ENCODE data around the gene ASNS.
"Not testable (repeated sequence)": the region's sequence is repeated elsewhere in the genome, so short reads cannot be mapped to it uniquely, and the experiment has no call there.

ASNS gene, protein sequence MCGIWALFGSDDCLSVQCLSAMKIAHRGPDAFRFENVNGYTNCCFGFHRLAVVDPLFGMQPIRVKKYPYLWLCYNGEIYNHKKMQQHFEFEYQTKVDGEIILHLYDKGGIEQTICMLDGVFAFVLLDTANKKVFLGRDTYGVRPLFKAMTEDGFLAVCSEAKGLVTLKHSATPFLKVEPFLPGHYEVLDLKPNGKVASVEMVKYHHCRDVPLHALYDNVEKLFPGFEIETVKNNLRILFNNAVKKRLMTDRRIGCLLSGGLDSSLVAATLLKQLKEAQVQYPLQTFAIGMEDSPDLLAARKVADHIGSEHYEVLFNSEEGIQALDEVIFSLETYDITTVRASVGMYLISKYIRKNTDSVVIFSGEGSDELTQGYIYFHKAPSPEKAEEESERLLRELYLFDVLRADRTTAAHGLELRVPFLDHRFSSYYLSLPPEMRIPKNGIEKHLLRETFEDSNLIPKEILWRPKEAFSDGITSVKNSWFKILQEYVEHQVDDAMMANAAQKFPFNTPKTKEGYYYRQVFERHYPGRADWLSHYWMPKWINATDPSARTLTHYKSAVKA

GRCh38 chr7:97872025-97872669 is at the start of gene ASNS:
TSS of gene ASNS (minus strand) at chr7:97872408. CDS start at chr7:97869156, 3,252 bp downstream.
- peak; percentile 76 for DNase-seq

DNA sequence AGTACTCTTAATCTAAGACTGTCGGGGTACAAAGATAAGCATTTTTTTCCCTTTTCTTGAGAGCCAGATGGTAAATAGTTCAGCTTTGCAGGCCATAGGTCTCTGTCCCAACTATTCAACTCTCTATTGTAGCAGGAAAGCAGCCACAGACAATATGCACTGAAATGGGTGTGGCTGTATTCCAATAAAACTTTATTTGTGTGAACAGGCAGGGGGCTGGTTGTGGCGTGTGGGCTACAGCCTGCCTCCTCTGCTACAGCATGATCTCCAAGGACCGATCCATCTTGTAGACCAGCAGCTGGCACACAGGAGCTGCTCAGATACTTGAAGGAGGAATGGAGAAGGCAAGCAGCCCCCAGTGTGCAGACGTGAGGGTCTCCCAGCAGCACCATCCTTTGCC is 49.0 kb upstream of the ASNS start:
- DNase-seq, result not testable (repeated sequence)

GRCh38 chr7:97915267-97915666 is 43.1 kb upstream of the ASNS start:
- not testable (repeated sequence) for DNase-seq

DNA sequence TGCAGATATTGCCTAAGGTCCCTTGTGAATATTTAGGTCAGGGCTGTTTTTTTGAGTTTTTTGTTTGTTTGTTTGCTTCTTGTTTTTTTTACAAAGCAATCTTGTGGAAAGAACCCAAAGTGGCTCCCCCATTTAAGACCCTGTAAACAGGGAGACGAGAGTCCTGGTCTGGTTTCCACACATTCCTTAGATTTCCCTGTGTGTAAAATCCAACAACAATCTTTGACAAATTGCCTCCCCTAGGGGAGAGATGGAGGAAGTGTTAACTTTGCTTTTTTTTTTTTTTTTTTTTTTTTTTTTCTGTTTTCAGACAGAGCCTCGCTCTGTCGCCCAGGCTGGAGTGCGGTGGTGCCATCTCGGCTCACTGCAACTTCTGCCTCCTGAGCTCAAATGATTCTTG is 40.1 kb upstream of the ASNS start:
- not testable (repeated sequence) for DNase-seq

DNA sequence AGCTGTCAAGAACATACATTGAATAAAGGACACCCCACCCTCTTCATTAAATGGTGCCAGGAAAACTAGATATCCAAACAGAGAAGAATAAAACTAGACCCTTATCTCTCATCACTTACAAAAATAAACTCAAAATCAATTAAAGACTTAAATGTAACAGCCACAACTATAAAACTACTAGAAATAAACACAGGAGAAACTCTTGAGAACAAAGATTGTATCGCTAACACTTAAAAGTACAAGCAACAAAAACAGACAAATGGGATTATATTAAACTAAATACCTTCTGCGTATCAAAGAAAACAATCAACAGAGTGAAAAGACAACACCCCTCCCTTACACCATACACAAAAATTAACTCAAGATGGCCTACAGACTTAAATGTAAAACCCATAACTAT is 24.7 kb upstream of the ASNS start:
- DNase-seq, result not testable (repeated sequence)

GRCh38 chr7:97891721-97892120 is 19.5 kb upstream of the ASNS start:
- not testable (repeated sequence) for DNase-seq

DNA sequence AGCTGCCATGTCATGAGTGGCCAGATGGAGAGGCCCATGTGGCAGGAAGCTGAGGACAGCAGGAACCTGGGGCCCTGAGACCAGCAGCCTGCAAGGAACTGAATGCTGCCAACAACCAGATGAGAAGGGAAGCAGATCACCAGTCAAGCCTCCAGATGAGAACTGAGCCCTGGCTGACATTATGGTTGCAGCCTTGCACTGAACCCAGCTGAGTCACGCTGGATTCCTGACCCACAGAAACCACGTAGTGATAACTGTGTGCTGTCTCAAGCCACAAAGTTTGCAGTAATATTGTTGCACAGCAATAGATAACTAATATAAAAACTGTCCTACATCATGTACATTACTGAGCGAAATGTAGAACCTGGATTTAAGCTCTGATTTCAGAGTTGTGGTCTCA is 7.3 kb upstream of the ASNS start:
- not testable (repeated sequence) for DNase-seq

DNA sequence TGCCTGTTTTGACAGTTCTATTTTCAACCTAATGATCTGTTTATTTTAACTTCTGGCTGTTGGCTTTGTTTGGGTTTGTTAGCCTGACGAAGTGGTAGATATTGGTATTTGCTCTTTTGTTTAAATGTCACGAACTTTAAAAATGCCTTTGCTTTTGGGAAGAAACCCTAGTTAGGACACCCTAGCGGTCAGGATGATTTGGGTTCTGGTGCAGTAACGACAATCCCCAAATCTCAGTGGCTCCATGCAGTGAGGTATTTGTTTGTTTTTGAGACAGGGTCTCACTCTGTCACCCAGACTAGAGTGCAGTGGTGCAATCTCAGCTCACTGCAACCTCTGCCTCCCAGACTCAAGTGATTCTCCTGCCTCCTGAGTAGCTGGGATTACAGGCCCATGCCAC is 2.7 kb upstream of the ASNS start:
- not testable (repeated sequence) for DNase-seq

DNA sequence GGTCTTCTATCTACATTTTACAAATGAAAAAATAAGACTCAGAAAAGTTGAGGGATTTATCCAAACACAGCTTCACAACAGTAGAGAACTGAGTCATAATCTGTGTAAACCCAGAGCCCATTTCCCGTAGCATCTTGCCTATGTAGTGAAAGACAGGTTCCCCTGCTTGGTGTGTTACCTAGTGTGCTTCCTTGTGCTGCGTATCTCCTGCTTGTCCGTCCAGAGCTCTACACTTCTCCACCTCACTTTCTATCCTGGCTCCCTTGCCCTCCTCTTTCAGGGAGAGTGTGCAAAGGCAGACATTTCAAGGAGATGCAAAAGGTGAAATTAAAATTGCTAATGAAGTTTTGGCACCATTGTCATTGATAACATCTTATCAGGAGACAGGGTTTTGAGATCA is 1.4 kb upstream of the ASNS start:
- no peak for DNase-seq

- no peak for DNase-seq
Observed at GRCh38 chr7:97871659-97872024, 566 bp downstream of the ASNS start.

- DNase-seq, result no peak
Observed at GRCh38 chr7:97868788-97869187, 3.4 kb downstream of the ASNS start.

DNA sequence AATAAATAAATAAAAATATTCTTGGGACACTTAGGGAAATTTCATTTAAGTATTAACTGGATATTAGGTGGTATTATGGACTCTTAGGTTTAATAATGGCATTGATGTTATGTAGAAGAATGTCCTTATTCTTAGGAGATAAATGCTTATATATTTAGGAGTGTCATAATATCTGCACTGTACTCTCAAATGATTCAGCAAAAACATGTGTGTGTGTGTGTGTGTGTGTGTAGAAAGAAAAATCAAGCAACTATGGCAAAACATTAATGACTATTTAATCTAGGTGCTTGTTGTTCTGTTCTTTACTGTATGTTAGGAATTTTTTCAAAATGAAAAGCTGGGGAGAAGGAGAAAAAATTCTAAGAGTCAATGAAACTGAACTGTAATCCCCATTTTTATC is 3.9 kb downstream of the ASNS start:
- no peak for DNase-seq

DNA sequence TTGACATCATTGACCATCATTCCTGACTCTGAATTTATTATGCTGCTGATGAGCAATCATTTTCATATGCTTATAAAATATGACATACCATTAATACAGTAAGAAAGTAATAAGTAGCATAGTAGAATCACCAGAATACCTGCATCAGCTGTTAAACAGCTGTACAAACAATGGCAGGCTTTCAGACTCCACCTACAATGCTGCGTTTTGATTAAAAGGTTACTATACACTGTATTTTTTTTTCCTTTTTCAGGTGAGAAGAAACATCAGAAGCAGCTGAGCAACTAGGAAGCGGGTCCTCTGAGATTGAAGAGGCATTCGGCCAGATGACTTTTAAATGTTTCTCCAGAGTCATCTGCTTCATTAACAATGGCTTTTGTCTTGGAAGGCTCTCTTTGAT is 7.1 kb downstream of the ASNS start:
- DNase-seq, result no peak

DNA sequence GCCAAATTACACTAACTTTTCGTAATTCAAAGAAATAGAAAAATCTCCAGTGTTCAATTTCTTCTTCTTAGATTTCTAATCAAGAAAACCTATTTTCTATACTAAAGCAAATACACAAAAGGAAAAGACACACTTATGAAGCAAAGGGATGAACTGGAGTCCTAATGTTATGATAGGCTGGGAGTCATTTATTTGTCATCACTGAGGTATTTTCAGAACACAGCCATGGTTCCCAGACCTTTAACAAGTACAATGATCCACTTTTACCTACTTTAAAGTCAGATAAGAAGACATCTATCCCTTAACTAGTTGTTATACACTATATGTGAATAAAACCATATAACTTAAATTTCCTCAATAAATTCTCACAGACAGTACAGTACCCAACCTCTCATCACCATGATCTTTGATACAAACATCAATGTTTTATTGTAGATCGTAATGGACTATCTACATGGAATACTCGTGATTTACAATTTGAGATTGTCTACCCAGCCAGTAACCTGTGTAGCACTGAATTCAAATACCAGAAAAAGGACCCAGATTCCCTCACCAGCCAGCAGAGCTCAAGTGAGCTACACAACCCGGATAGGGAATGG is 12.5 kb downstream of the ASNS start:
- DNase-seq, result no peak

- no peak for DNase-seq
Observed at GRCh38 chr7:97858221-97858620, 14.0 kb downstream of the ASNS start.

GRCh38 chr7:97857544-97857943 is 14.7 kb downstream of the ASNS start:
- no peak for DNase-seq

- DNase-seq, result no peak
Observed at GRCh38 chr7:97851683-97852082, 20.5 kb downstream of the ASNS start.

DNA sequence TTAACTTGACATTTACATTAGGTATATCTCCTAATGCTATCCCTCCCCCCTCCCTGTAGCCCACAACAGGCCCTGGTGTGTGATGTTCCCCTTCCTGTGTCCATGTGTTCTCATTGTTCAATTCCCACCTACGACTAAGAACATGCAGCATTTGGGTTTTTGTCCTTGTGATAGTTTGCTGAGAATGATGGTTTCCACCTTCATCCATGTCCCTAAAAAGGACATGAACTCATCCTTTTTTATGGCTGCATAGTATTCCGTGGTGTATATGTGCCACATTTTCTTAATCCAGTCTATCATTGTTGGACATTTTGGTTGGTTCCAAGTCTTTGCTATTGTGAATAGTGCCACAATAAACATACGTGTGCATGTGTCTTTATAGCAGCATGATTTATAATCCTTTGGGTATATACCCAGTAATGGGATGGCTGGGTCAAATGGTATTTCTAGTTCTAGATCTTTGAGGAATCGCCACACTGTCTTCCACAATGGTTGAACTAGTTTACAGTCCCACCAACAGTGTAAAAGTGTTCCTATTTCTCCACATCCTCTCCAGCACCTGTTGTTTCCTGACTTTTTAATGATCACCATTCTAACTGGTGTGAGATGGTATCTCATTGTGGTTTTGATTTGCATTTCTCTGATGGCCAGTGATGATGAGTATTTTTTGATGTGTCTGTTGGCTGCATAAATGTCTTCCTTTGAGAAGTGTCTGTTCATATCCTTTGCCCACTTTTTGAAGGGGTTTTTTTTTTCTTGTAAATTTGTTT is 21.8 kb downstream of the ASNS start:
- DNase-seq, result not testable (repeated sequence)

DNA sequence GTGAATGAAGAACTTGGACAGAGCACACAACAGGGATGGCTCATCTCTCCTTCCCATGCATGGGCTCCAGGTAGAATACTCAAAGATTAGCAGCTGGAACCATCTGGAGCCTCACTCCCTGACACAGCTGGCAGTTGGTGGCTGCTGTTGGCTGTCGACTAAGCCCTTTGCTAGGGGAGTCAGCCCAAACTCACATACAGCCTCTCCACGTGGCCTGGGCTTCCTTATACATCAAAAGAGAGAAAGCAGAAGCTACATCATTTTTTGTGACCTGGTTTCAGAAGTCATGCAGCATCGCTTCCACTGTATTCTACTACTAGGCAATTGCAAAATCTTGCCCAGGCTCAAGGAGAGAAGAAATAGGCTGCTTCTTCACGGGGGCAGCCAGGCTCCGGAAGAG is 24.4 kb downstream of the ASNS start:
- no peak for DNase-seq

DNA sequence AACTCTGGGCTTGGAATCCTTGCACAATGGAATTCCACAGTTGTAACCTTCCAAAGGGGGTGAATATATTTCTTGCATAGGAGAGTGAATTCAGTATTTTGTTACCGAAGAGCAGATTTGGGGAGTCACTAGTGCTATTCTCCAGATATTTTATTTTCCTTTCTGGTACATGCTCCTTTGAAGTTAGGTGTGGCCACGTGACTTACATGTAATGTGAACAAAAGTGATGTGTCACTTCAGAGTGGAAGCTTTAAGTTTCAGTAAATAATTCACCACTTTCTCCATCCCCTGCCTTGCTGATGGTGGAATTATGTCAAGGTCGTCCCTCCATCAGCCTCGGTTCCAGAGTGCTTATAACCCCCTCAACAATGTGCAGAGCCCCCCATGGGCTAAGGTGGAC is 25.3 kb downstream of the ASNS start:
- no peak for DNase-seq

- no peak for DNase-seq
Observed at GRCh38 chr7:97845622-97846203, 26.5 kb downstream of the ASNS start.

- DNase-seq, result no peak
Observed at GRCh38 chr7:97844036-97844435, 28.2 kb downstream of the ASNS start.
